GM21390 (cell line): Measurements from ENCODE around the gene FLOT1.
A peak's percentile ranks its signal among the peaks of the same experiment; 100 is the strongest.

Source experiments
- ATAC-seq: cut with Tn5 transposase; IDR thresholded peaks from one replicate; pipeline ENCODE4 v1.9.1; 2021; ENCODE audit not compliant: unreplicated experiment

The FLOT1 gene

GRCh38 chr6:30742316-30743098 lies at the start of gene FLOT1:
FLOT1 (minus strand) TSS chr6:30742687; CDS start chr6:30742189, 498 bp downstream.
- peak; percentile 76 for ATAC-seq

GRCh38 chr6:30790724-30791383 lies 48.4 kb upstream of the FLOT1 start:
- no peak for ATAC-seq

GRCh38 chr6:30789606-30790005 lies 47.1 kb upstream of the FLOT1 start:
- no peak for ATAC-seq

DNA sequence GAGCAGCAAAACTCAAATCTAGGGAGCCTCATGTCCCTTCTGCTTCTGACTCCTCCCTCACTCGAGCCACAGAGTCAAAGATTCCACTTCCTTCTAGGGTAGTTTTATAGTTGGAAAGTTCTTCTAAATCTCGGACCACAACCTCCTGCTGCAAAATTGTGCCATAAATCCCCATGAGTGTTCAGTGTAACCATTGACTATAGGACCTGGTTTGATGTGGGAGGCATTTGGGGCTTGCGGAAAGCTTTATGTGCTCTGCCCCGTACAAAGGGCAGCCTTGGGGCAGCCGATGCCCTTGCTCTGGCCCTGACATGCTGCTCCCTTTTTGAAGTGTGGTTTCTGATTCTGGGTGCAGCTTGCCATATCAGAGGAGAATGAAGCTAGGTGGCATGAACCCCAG lies 45.5 kb upstream of the FLOT1 start:
- no peak for ATAC-seq

GRCh38 chr6:30782425-30783014 lies 40.0 kb upstream of the FLOT1 start:
- no peak for ATAC-seq

GRCh38 chr6:30781743-30782424 lies 39.4 kb upstream of the FLOT1 start:
- ATAC-seq = no peak

- no peak for ATAC-seq
Measured at GRCh38 chr6:30781395-30781742, 38.9 kb upstream of the FLOT1 start.

- ATAC-seq = no peak
Measured at GRCh38 chr6:30780642-30780920, 38.1 kb upstream of the FLOT1 start.

GRCh38 chr6:30779850-30780641 lies 37.6 kb upstream of the FLOT1 start:
- no peak for ATAC-seq

DNA sequence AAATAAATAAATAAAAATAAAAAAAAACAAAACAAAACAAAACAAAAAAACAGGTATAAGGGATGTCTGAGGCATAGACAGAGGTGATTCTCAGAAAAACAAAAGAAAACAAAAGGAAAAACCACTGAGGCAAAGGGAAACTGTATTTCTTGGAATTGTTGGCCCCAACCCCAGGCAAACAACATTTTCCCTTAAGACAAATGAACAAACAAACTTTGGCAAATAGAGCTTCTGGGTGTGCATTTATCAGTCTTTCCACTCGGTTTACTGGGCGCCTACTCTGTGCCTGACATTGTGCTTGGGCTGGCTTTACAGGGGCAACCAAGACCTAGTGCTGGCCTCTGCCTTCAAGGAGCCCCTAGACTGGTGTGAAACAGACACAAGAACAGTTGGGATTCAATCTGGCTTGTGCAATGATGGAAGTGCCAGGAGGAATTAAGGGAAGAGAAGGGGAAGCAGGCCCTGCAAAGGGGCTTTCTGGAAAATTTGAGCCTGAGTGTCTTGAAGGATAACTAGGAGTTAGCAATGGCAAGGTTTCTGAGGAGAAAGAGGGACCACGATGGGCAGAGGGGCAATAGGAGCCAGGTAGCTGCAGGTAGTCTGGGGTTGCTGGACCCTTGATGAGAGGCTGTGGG lies 35.6 kb upstream of the FLOT1 start:
- no peak for ATAC-seq

DNA sequence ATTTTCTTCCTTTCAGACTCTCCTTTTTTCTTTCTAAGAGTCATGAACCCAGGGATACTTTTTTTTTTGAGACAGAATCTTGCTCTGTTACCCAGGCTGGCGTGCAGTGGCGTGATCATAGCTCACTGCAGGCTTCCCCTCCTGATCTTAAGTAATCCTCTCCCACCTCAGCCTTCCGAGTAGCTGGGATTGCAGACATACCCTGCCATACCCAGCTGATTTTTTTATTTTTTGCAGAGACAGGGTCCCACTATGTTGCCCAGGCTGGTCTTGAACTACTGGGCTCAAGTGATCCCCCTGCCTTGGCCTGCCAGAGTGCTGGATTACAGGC lies 34.6 kb upstream of the FLOT1 start:
- ATAC-seq = no peak

GRCh38 chr6:30776390-30777154 lies 34.1 kb upstream of the FLOT1 start:
- ATAC-seq = no peak

DNA sequence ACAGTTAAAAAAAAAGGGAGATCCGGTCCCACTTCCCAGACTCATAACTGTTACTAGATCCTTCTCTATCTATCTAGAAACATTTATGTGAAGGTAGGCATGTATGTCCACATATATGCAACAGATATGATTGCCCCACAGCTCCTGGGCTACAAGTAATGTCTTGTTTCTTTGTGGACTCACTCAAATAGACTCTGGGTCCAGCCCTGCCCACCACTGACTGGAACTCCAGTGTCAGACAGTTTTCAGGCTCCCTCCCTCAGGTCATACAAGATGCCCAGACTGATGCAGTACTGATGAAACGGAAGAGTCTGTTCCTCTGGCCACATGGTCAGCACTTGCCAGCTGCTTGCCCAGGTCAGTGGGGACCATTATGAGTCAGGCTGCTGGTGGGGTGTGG lies 32.6 kb upstream of the FLOT1 start:
- no peak for ATAC-seq

DNA sequence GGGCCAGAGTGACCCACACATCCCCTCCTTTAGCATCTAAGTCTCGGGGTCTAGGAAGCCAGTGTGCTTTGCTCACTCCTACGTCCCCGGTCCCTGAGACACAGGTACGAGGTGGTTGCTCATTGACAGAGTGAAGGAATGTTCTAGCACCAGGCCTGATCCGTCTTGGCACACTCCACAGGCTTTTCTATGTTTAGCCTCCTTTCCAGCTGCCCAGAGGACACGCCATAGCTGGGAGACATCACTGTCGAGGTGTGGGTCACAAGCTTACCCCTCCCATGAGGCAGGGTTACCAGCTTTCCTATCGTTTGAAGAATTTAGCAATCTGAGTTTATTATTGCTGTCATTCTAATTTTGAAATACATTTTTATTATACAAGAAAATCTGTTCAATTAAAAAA lies 32.2 kb upstream of the FLOT1 start:
- no peak for ATAC-seq

- ATAC-seq = no peak
Measured at GRCh38 chr6:30770592-30770991, 28.1 kb upstream of the FLOT1 start.

DNA sequence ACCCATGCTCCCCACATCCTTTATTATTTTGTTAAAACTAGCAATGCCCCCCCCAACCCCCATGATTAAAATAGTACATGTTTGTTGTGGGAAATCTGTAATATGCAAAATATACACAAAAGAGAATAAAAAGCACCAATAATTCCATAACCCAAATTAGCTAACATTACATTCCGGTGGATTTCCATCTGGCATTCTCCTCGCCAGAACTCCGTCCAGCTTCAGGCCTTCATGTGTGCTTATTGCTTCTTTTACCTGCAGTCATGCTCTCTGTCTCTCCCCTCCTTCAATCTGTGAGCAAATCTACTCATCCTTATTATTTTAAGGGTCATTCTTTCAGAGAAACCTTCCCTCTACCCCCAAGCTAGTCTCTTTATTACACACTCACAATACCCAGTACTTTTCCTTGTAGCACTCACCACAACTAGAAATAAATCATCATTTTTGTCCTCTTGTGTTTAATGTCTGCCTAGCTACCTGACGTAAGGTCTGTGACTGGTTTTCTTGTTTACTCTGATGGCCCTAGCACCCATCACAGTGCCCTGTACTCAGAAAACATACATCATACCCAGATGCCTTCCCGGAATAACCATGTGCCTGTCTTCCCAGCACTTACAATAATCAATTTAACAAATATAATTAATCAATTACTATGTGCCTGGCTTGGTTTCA lies 27.5 kb upstream of the FLOT1 start:
- ATAC-seq = no peak

- no peak for ATAC-seq
Measured at GRCh38 chr6:30769088-30769852, 26.8 kb upstream of the FLOT1 start.

GRCh38 chr6:30768634-30769087 lies 26.2 kb upstream of the FLOT1 start:
- ATAC-seq = no peak

DNA sequence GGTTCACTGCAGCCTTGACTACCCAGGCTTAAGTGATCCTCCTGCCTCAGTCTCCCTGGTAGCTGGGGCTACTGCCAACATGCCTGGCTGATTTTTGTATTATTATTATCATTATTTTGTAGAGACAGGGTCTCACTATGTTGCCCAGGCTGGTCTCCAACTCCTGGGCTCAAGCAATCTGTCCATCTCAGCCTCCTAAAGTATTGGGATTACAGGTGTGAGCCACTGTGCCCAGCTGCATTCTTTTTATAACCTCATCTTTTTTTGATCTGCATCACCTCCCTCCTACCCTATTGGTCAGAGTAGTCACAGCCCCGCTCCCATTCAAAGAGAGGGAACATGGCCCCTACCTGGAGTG lies 25.4 kb upstream of the FLOT1 start:
- ATAC-seq = no peak
